Activated T-cell treated with anti-CD3 and anti-CD28 coated beads, Interleukin-2, amount 50 U/mL, for 72 hours (primary cell): ENCODE measurements around the gene ANXA4. TPM values are rescaled to one million over a fixed set of nuclear protein-coding genes. Genes with fewer than 3 reads are reported as not detected.

Experiments used
- ATAC-seq, 2 donors: fragments of 150-1000 bp; cut with Tn5 transposase; replicated peaks in 1 of 2; 2 replicates each; pipeline ENCODE4 v1.10.0; 2021; ENCODE audit warnings: moderate library complexity in 2 of 2, mild to moderate bottlenecking in 1 of 2
- DNase-seq, 2 donors: peaks; one replicate each; pipeline ENCODE4 v3.0.0; 2021 to 2022; ENCODE audit warnings: mixed read lengths in 1 of 2
- H3K27ac Mint-ChIP-seq: one replicate; pipeline ENCODE4 v1.8.0; 2022; ENCODE audit warnings: mild to moderate bottlenecking, moderate library complexity, mixed read lengths
- H3K27me3 Mint-ChIP-seq: one replicate; pipeline ENCODE4 v1.8.0; 2022; ENCODE audit warnings: low read depth, mixed read lengths
- H3K36me3 Mint-ChIP-seq, 2 donors: one replicate each; pipeline ENCODE4 v1.8.0; 2022; ENCODE audit warnings: mixed read lengths in 2 of 2, mild to moderate bottlenecking in 1 of 2; ENCODE audit not compliant: insufficient read depth in 2 of 2
- H3K4me1 Mint-ChIP-seq: one replicate; pipeline ENCODE4 v1.8.0; 2022; ENCODE audit warnings: low read depth, mixed read lengths
- H3K4me3 Mint-ChIP-seq, 2 donors: one replicate each; pipeline ENCODE4 v1.8.0; 2022; ENCODE audit warnings: mild to moderate bottlenecking in 2 of 2, mixed read lengths in 2 of 2, moderate library complexity in 2 of 2
- H3K9me3 Mint-ChIP-seq, 2 donors: one replicate each; pipeline ENCODE4 v1.8.0; 2022; ENCODE audit warnings: mixed read lengths in 2 of 2
- total RNA-seq, 2 donors: library from RNA; stranded (reverse); gene quantifications; one replicate each; pipeline ENCODE4 v1.2.3, GENCODE V29; 2022

Gene ANXA4
- total RNA-seq, 2 donors from 2014 or later: 25.3 to 30.2 TPM

GRCh38 chr2:69844560-69844959 lies 102.6 kb downstream of the ANXA4 start:
- H3K4me3 Mint-ChIP-seq: no peak overlapping the region
- DNase-seq: no peak
- ATAC-seq: no peak
- H3K36me3 Mint-ChIP-seq: peaks cover 6 to 16% of the 10 kb centered on the region in 2 donors
- no peaks in the 10 kb centered on the region for H3K27me3 Mint-ChIP-seq
- peaks cover 10% of the 10 kb centered on the region for H3K4me1 Mint-ChIP-seq
- H3K27ac Mint-ChIP-seq: no peak overlapping the region
- no peaks in the 10 kb centered on the region for H3K9me3 Mint-ChIP-seq

DNA sequence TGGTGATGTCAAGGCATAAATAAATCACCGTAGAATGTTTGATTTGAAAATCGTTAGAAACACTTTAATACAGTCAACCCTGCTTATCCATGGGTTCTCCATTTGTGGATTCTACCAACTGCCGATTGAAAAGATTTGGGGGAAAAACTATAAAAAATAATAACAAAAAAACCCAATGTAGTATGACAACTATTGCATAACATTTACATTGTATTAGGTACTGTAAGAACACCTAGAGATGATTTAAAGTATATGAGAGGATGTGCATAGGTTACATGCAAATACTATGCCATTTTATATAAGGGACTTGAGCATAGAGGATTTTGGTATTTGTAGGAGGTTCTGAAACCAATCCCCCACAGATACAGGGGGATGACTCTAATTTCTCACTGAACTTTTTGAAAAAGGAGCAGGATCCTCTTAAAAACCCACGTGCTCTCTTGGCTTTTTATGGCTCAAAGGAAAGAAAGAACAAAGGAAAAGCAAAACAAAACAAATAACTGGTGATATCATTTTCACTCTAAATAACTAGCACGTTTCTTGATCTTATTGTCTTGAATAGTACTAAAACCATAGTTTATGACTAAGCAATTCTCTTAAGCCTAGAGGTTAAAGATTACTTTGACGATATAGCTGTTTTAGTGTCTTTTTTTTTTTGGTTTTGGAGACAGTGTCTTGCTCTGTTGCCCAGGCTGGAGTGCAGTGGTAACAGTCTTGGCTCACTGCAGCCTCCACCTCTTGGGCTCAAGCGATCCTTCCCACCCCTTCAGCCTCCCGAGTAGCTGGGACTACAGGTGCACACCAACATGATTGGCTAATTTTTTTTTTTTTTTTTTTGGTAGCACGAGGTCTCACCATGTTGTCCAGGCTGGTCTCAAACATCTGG lies 104.5 kb downstream of the ANXA4 start:
- Mint-ChIP-seq H3K4me3 (no peak overlapping the region), H3K27me3 (no peaks in the 10 kb centered on the region), H3K4me1 (peaks cover 10% of the 10 kb centered on the region), H3K27ac (peak overlapping the region; percentile 60), H3K9me3 (no peaks in the 10 kb centered on the region), H3K36me3 (peaks cover 6 to 16% of the 10 kb centered on the region in 2 donors)
- DNase-seq: no peak
- no peak for ATAC-seq

DNA sequence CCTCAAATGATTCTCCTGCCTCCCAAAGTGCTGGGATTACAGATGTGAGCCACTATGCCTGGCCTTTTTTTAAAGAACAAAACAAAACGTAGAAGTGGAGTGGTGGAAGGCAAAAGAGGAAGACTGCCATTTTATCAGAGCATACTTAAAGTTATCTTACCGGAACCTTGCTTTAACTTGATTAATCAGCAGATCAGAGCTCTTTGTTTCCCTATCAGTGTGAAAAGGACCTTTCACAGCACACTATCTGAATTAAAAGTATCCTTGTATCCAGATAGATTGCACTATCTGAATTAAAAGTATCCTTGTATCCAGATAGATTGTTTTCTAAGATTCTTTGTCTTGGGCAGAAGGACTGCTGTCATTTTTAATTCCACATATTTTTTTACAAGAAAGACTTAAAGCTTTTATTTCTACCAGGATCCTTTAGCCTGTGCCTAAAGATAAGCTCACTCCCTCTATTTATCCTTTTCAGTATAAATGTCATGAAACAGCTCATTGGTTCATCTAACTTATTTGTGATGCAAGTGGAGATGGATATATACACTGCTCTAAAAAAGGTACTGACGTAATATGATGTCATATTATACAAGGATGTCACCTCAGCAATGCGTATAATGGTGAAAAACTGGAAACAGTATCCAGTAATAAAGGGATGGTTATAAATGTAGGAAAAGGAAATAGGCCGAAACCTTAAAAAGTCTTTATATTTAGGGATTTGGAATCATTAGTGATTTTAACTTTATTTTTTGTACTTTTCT lies 105.3 kb downstream of the ANXA4 start:
- H3K27me3 Mint-ChIP-seq: no peaks in the 10 kb centered on the region
- H3K27ac Mint-ChIP-seq: peak overlapping the region; percentile 42
- DNase-seq (no peak), ATAC-seq (no peak)
- no peaks in the 10 kb centered on the region for H3K9me3 Mint-ChIP-seq
- H3K4me1 Mint-ChIP-seq: peaks cover 10% of the 10 kb centered on the region
- H3K36me3 Mint-ChIP-seq: peaks cover 4 to 17% of the 10 kb centered on the region in 2 donors
- no peak overlapping the region for H3K4me3 Mint-ChIP-seq

DNA sequence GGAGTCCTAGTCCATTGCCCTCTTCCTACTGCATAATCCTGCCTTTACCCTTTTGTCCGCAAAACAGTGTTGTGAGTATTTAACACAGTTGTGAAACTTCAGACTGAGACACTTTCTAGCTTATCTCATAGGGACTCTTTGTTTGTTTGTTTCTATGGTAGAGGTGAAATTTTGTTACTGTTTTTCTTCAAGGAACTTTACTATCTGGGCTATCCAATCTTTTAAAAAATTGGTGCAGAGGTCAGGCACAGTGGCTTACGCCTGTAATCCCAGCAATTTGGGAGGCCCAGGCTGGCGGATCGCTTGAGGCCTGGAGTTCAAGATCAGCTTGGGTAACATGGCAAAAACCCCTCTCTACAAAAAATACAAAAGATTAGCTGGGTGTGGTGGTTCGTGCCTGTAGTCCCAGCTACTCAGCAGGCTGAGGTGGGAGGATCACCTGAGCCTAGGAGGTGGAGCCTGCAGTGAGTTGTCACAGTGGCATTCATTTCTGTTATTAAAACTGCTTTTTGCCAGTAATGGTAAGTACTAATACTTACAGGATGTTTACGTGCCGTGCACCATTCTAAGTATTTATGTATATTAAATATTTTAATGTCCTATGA lies 106.4 kb downstream of the ANXA4 start:
- no peaks in the 10 kb centered on the region for H3K9me3 Mint-ChIP-seq
- H3K4me3 Mint-ChIP-seq: no peak overlapping the region
- DNase-seq (no peak), ATAC-seq (no peak)
- H3K27ac Mint-ChIP-seq: no peak overlapping the region
- H3K4me1 Mint-ChIP-seq: peaks cover 10% of the 10 kb centered on the region
- no peaks in the 10 kb centered on the region for H3K27me3 Mint-ChIP-seq
- peaks cover 4 to 17% of the 10 kb centered on the region in 2 donors for H3K36me3 Mint-ChIP-seq

- Mint-ChIP-seq H3K27me3 (no peaks in the 10 kb centered on the region), H3K36me3 (peaks cover 0 to 3% of the 10 kb centered on the region in 2 donors), H3K4me3 (no peak overlapping the region), H3K9me3 (no peaks in the 10 kb centered on the region), H3K27ac (no peak overlapping the region), H3K4me1 (no peaks in the 10 kb centered on the region)
- ATAC-seq (no peak), DNase-seq (no peak)
These were observed 116.3 kb downstream of the ANXA4 start for GRCh38 chr2:69858261-69858660.

DNA sequence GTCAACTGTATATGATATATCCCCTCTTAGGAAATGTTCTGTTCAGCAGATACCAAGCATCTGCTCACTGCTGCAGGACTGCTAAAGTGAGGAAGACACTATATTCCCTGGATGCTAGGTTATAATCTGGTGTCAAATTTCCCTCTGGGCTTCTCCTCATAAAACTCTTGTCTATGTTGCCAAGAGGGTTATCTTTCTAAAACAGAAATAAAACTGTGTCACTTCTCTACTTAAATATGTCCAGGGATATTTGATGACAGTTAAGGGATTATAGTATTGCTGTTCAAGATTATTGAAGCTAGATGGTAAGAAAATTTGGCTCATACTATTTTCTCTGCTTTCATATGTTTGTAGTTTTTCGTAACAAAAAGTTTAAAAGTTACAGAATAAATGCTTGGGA lies 121.4 kb downstream of the ANXA4 start:
- Mint-ChIP-seq H3K4me3 (no peak overlapping the region), H3K4me1 (no peaks in the 10 kb centered on the region), H3K9me3 (no peaks in the 10 kb centered on the region), H3K36me3 (peaks cover 8 to 18% of the 10 kb centered on the region in 2 donors), H3K27me3 (no peaks in the 10 kb centered on the region), H3K27ac (no peak overlapping the region)
- no peak for DNase-seq
- no peak for ATAC-seq

Other genes with a start within 250 kb of the ANXA4 start
- 100 to 1,000 TPM; 134 to 137 TPM for gene AAK1, start 98.4 kb upstream of the ANXA4 start, total RNA-seq
- gene GMCL1, start 87.5 kb downstream of the ANXA4 start, total RNA-seq: 10 to 100 TPM; 23.7 to 25.4 TPM
- 10 to 100 TPM; 67.4 to 77.4 TPM for gene SNRNP27, start 151.8 kb downstream of the ANXA4 start, total RNA-seq
- 10 to 100 TPM; 14.3 to 40.0 TPM for gene MXD1, start 173.0 kb downstream of the ANXA4 start, total RNA-seq
- gene ASPRV1, start 219.5 kb downstream of the ANXA4 start, total RNA-seq: 1 to 10 TPM; 1.0 to 2.0 TPM